ENCODE results near the gene QRFP.

The QRFP gene

DNA sequence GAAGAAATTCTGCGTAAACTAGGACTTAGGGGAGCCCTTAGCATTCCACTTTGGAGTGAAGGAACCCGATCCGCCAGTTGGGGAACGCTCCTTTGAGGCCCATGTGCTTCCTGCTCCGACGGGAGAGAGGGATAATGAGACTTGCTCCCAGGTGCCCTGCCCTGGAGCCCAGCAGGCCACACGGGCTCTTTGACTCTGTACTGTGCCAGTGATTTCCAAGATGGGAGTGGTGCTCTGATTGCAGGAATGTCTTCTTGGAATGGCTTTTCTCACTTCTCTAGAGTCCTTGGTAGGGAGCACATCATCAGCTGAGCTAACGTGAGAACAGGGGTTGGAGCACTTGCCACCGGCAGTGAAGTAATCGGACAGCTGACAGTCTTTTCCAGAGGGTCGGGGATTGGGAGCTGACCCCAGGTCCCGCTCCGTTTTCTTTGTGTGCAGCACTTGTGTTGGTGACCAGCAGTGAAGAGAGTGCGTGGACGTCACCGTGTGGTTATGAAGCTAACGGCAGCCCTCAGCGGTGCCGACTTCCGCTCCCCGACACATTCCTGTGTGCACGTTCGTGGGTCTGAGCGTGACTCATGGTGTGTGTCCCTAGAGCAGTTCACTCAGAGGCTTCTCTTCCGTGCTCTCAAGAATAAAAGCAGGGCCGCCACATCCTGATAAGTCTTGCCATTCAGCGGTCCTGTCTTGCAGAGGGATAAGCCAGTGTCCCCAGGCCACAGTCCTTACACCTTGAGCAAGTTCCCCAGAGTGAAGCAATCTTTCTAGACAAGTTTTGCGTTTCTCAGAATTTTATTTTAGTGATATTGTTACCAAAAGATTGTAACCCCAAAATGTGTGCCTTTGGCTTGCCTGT lies 35.9 kb downstream of the QRFP start:
- no peak overlapping the region for H3K27ac ChIP-seq (ENCODE audit: extremely low read depth, low read depth, low read length)
- ChIA-PET POLR2A (no interaction called here), CTCF (interaction anchor here (0.5 to 13.9 kb wide), 11 partner anchors 8 to 596 kb away, joined by 3 to 400 read pairs (median 5); no protein-coding TSS in a partner anchor)
- H3K9me3 ChIP-seq (ENCODE audit: control insufficient read depth, insufficient read depth, low read depth, low read length), result no peaks in the 10 kb centered on the region
- H3K4me1 ChIP-seq (ENCODE audit: control insufficient read depth, insufficient read depth, low read length), result no peaks in the 10 kb centered on the region
- TF ChIP-seq ZBTB48 (tag by site-specific recombination; IDR thresholded peaks at IDR 0.05) (no peak), ZNF529 (tag by site-specific recombination; IDR thresholded peaks at IDR 0.05; ENCODE audit: insufficient replicate concordance) (no peak), ZNF266 (tag by site-specific recombination; IDR thresholded peaks at IDR 0.05; ENCODE audit: low read depth) (no peak), ZNF600 (tag by site-specific recombination; IDR thresholded peaks at IDR 0.05) (0 out of 2 replicates have a peak, but pooled peaks have one; percentile 10)
- no peak overlapping the region for H3K4me3 ChIP-seq (ENCODE audit: low read depth, low read length)
- H3K36me3 ChIP-seq (ENCODE audit: control insufficient read depth in 2 of 2, insufficient read depth in 1 of 2, low read length in 2 of 2), result peaks cover 0 to 88% of the 10 kb centered on the region in 2 experiments; a peak in 1 of 3 replicates

DNA sequence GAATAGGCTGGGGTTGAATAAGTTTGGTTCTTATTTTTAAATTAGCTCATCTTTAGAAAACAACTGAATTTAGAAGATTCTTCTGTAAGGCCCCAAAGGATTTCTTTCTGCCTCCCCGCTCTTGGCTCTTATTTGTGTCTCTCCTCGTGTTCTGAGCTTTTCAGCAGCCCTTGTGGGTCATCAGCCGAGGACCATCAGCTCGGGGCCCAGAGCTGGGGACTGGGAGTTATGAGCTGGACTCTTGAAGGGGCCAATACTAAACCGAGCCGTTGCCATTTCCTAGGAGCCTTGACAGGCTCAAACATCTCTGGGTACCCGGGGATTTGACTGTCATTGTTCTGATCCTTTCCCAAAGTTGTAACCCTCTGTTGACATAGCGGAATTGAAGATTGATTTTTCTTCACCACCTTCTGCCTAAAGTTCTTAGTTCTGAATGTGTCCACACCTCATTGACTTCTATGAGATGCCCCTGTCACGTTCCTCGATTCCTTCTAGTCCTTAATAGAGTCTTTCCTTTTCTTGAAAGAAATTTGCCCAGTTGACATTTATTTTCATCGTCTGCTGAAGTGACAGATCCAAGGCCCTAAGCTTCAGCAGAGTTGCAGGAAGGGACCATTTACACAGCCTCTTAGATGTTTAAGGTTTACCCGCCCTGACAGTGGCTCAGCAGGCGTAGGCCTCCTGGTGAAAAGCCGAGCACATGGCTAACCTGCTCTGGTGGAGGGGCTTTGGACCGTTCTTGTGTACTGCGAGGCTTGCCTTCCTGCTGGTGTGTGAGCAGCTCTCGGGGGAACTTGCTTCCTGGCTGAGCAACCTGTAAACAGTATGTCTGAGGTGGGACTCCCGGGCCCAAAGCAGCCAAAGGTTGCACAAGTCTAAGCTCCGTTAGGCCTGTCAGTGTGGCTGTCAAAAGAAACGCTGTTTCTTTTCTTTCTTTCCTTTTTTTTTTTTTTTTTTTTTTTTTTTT lies 37.6 kb downstream of the QRFP start:
- Histone ChIP-seq H3K9me3 (ENCODE audit: control insufficient read depth, insufficient read depth, low read depth, low read length) (no peaks in the 10 kb centered on the region), H3K36me3 (ENCODE audit: control insufficient read depth in 2 of 2, insufficient read depth in 1 of 2, low read length in 2 of 2) (peaks cover 0 to 93% of the 10 kb centered on the region in 2 experiments; a peak in 1 of 3 replicates), H3K27ac (ENCODE audit: extremely low read depth, low read depth, low read length) (no peak overlapping the region), H3K4me1 (ENCODE audit: control insufficient read depth, insufficient read depth, low read length) (no peaks in the 10 kb centered on the region), H3K4me3 (ENCODE audit: low read depth, low read length) (no peak overlapping the region)
- POLR2A ChIA-PET, result interaction anchor here (0.9 to 1.6 kb wide), 5 partner anchors 9 to 166 kb away, joined by 3 to 5 read pairs (median 3); partner anchors contain the start of genes ABL1 and EXOSC2
- CTCF ChIA-PET, result interaction anchor here (0.6 to 13.9 kb wide), 16 partner anchors 8 to 187 kb away, joined by 3 to 365 read pairs (median 6); no protein-coding TSS in a partner anchor
- TF ChIP-seq, protein P1, sequence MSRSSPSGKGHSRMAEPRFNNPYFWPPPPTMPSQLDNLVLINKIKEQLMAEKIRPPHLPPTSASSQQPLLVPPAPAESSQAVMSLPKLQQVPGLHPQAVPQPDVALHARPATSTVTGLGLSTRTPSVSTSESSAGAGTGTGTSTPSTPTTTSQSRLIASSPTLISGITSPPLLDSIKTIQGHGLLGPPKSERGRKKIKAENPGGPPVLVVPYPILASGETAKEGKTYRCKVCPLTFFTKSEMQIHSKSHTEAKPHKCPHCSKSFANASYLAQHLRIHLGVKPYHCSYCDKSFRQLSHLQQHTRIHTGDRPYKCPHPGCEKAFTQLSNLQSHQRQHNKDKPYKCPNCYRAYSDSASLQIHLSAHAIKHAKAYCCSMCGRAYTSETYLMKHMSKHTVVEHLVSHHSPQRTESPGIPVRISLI (tag by site-specific recombination; IDR thresholded peaks at IDR 0.05), result peak; percentile 46; the same call in 1 of the 2 replicates
- no peak for TF ChIP-seq ZNF600 (tag by site-specific recombination; IDR thresholded peaks at IDR 0.05)

DNA sequence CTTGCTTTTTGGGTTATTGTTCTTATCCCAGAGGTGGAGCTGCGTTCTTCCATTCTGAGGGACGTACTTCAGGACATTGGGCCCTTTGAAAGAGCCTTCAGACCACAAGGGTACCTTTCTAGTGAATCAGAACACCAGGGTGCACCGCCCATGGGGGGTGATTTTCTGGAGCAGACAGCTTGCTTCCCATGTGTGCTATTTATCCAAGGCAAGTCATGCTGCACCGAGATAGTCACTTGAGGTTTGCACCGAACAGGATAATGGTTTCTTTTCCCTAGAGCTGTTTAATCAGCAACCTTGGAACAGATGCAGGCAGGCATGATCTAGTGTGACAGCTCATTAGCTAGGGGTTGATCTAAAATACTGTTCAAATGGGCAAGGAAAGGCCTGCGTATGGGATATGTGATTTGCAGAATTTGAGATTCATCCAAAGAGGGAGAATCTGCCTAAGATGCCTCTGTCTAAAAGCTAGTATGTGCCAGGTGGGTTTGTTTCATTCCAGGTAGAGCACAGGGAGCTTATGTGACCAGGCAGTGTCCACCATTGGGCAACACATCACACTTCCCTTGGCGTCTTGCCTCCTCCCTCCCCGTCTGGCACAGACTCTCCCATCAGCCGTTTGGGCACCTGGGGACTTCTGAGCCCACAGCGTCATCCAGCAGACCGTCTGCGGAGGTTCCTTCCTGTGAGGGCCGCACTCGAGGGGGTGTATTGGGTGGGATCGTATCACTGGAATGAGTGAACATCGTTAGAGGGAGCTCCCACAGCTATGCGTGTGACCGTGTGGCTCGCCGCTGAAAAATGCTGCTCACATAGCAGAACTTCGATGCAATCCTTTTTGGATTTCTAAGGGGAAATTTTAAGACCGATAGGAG lies 38.5 kb downstream of the QRFP start:
- H3K9me3 ChIP-seq (ENCODE audit: control insufficient read depth, insufficient read depth, low read depth, low read length), result no peaks in the 10 kb centered on the region
- H3K27ac ChIP-seq (ENCODE audit: extremely low read depth, low read depth, low read length), result no peak overlapping the region
- TF ChIP-seq ZFP3 (tag by site-specific recombination; IDR thresholded peaks at IDR 0.05; ENCODE audit: low read depth) (no peak), ZNF664 (tag by site-specific recombination; IDR thresholded peaks at IDR 0.05) (no peak), ZBTB20 (tag by site-specific recombination; IDR thresholded peaks at IDR 0.05) (no peak), ZNF174 (tag by site-specific recombination; IDR thresholded peaks at IDR 0.05) (no peak), ZNF394 (tag by site-specific recombination; IDR thresholded peaks at IDR 0.05; ENCODE audit: borderline replicate concordance) (no peak)
- peaks cover 0 to 86% of the 10 kb centered on the region in 2 experiments; a peak in 1 of 3 replicates for H3K36me3 ChIP-seq (ENCODE audit: control insufficient read depth in 2 of 2, insufficient read depth in 1 of 2, low read length in 2 of 2)
- H3K4me3 ChIP-seq (ENCODE audit: low read depth, low read length), result no peak overlapping the region
- H3K4me1 ChIP-seq (ENCODE audit: control insufficient read depth, insufficient read depth, low read length), result no peaks in the 10 kb centered on the region
- CTCF ChIA-PET, result interaction anchor here (0.5 to 13.9 kb wide), 16 partner anchors 8 to 1786 kb away, joined by 3 to 365 read pairs (median 6); no protein-coding TSS in a partner anchor
- POLR2A ChIA-PET, result interaction anchor here (0.9 to 1.6 kb wide), 7 partner anchors 8 to 165 kb away, joined by 3 to 5 read pairs (median 3); partner anchors contain the start of genes ABL1 and EXOSC2

DNA sequence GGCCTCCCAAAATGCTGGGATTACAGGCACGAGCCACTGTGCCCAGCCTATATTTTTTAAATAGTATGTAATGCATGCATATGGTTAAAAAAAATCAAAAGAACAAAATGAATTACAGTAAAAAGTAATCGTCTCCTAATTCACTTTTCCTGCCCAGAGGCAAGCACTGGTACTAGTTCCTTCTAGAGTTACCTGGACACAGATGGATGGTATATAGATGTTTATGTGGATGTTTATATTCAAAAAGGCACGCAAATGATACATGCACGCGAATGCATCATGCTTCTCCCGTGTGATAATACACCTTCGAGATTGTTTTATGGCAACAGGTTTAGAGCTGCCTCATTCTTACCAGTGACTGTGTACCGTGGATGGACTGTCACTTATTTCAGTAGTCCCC lies 40.1 kb downstream of the QRFP start:
- ChIA-PET CTCF (interaction anchor here (0.7 to 1.2 kb wide), 4 partner anchors 9 to 85 kb away, joined by 3 read pairs; no protein-coding TSS in a partner anchor), POLR2A (no interaction called here)
- Histone ChIP-seq H3K27ac (ENCODE audit: extremely low read depth, low read depth, low read length) (no peak overlapping the region), H3K4me3 (ENCODE audit: low read depth, low read length) (no peak overlapping the region), H3K9me3 (ENCODE audit: control insufficient read depth, insufficient read depth, low read depth, low read length) (no peaks in the 10 kb centered on the region), H3K4me1 (ENCODE audit: control insufficient read depth, insufficient read depth, low read length) (no peaks in the 10 kb centered on the region), H3K36me3 (ENCODE audit: control insufficient read depth in 2 of 2, insufficient read depth in 1 of 2, low read length in 2 of 2) (peaks cover 0 to 71% of the 10 kb centered on the region in 2 experiments; a peak in 1 of 3 replicates)
- TF ChIP-seq ZNF701 (tag by site-specific recombination; IDR thresholded peaks at IDR 0.05) (no peak), ZNF202 (tag by site-specific recombination; IDR thresholded peaks at IDR 0.05; ENCODE audit: borderline replicate concordance) (no peak), ZNF292 (tag by site-specific recombination; IDR thresholded peaks at IDR 0.05; ENCODE audit: borderline replicate concordance, low read depth) (no peak), ZNF211 (tag by site-specific recombination; IDR thresholded peaks at IDR 0.05; ENCODE audit: low read depth) (no peak), ZNF426 (tag by site-specific recombination; IDR thresholded peaks at IDR 0.05) (no peak), ZNF114 (tag by site-specific recombination; IDR thresholded peaks at IDR 0.05) (no peak), ZNF501 (tag by site-specific recombination; IDR thresholded peaks at IDR 0.05) (no peak), ZNF239 (tag by site-specific recombination; IDR thresholded peaks at IDR 0.05) (no peak)
- TF ChIP-seq, protein P2, sequence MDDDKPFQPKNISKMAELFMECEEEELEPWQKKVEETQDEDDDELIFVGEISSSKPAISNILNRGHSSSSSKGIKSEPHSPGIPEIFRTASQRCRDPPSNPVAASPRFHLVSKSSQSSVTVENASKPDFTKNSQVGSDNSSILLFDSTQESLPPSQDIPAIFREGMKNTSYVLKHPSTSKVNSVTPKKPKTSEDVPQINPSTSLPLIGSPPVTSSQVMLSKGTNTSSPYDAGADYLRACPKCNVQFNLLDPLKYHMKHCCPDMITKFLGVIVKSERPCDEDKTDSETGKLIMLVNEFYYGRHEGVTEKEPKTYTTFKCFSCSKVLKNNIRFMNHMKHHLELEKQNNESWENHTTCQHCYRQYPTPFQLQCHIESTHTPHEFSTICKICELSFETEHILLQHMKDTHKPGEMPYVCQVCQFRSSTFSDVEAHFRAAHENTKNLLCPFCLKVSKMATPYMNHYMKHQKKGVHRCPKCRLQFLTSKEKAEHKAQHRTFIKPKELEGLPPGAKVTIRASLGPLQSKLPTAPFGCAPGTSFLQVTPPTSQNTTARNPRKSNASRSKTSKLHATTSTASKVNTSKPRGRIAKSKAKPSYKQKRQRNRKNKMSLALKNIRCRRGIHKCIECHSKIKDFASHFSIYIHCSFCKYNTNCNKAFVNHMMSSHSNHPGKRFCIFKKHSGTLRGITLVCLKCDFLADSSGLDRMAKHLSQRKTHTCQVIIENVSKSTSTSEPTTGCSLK (tag by site-specific recombination; IDR thresholded peaks at IDR 0.05), result no peak

All from HEK293 (cell line).